SH-SY5Y (cell line): Measurements from ENCODE around the gene ECHDC3.

Experiments used
- GATA2 ChIP-seq: IDR thresholded peaks from 2 replicates; pipeline ENCODE4 v1.6.1; 2011; ENCODE audit warnings: mild to moderate bottlenecking, low read depth, low read length
- GATA3 ChIP-seq: IDR thresholded peaks from 2 replicates; pipeline ENCODE4 v1.6.1; 2011; ENCODE audit warnings: low read depth, mild to moderate bottlenecking, low read length, moderate library complexity

- TF ChIP-seq GATA2 (no peak), GATA3 (no peak)
Measured at GRCh38 chr10:11789956-11790355, 47.8 kb downstream of the ECHDC3 start.
